GM18508 (cell line): ENCODE data around the gene SDR39U1.

Source experiments
- ATAC-seq: cut with Tn5 transposase; IDR thresholded peaks from one replicate; pipeline ENCODE4 v1.9.1; 2021; ENCODE audit warnings: moderate number of reproducible peaks; ENCODE audit not compliant: insufficient read depth, unreplicated experiment

Gene SDR39U1

GRCh38 chr14:24415421-24416253 lies 26.9 kb downstream of the SDR39U1 start:
- no peak for ATAC-seq

- ATAC-seq, result no peak
These were observed 27.7 kb downstream of the SDR39U1 start for GRCh38 chr14:24414732-24415420.

GRCh38 chr14:24414077-24414476 lies 28.5 kb downstream of the SDR39U1 start:
- ATAC-seq, result no peak

GRCh38 chr14:24411443-24412389 lies 30.9 kb downstream of the SDR39U1 start:
- no peak for ATAC-seq

GRCh38 chr14:24409956-24410355 lies 32.6 kb downstream of the SDR39U1 start:
- no peak for ATAC-seq

GRCh38 chr14:24409192-24409591 lies 33.4 kb downstream of the SDR39U1 start:
- no peak for ATAC-seq

- ATAC-seq, result no peak
These were observed 33.8 kb downstream of the SDR39U1 start for GRCh38 chr14:24408764-24409163.

- no peak for ATAC-seq
These were observed 34.8 kb downstream of the SDR39U1 start for GRCh38 chr14:24407608-24408325.

- no peak for ATAC-seq
These were observed 36.2 kb downstream of the SDR39U1 start for GRCh38 chr14:24406416-24406815.

- ATAC-seq, result no peak
These were observed 37.8 kb downstream of the SDR39U1 start for GRCh38 chr14:24404814-24405213.

- ATAC-seq, result no peak
These were observed 39.1 kb downstream of the SDR39U1 start for GRCh38 chr14:24403294-24403998.

GRCh38 chr14:24401810-24402702 lies 40.5 kb downstream of the SDR39U1 start:
- no peak for ATAC-seq

- no peak for ATAC-seq
These were observed 42.4 kb downstream of the SDR39U1 start for GRCh38 chr14:24399999-24400718.

- no peak for ATAC-seq
These were observed 43.1 kb downstream of the SDR39U1 start for GRCh38 chr14:24399447-24399822.

- no peak for ATAC-seq
These were observed 43.7 kb downstream of the SDR39U1 start, which contains the start of gene NYNRIN for GRCh38 chr14:24398653-24399446. Gene NYNRIN, plus strand, starts transcription at chr14:24399003. Its CDS starts 244 bp downstream, at chr14:24399247.

- ATAC-seq, result no peak
These were observed 44.3 kb downstream of the SDR39U1 start for GRCh38 chr14:24398293-24398652.
